Fibroblast of the conjunctiva (primary cell): ENCODE measurements around the gene SLC35F1.
"Not testable (repeated sequence)": the region's sequence is repeated elsewhere in the genome, so short reads cannot be mapped to it uniquely, and the experiment has no call there.

Experiments used
- DNase-seq: peaks from one replicate; pipeline ENCODE4 v3.0.0-alpha.2; 2010; ENCODE audit warnings: low read depth

The SLC35F1 gene

DNA sequence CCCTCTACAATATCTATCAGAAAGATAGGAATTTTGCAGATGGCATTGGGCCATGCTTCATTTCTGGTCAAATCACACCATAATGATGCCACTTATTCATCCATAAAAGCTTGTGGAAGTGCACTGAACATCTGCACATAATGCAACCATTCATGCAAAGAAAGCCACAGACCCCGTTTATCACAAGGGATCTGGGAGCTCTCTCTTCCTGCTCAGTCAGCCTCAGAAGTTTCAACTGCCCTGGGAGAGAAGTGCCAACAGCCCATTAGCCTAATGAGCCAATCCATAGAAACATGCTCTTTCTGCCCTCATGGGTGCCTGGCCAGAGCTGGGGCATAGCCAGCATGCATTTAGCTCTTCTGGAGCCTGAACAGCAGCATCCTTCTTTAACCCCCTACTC is 85.8 kb downstream of the SLC35F1 start:
- no peak for DNase-seq

DNA sequence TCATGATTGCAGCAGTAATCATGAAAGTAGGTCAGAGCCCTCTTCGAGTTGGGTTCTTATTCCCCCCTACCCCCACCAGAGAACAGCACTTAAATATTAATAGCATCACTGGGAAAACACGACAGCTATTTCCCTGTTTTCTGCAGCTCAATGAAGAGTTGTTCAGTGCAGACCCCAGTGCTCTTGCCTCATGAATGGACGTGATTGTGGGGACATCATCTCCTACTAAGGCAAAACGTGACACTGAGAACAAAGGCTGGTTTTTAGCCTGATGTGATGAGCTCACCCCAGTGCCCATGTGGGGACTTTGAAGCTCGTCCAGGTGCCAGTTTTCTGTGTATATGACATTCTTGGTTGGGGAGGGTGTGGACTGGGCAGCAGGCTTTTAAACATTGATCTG is 105.9 kb downstream of the SLC35F1 start:
- DNase-seq: no peak

DNA sequence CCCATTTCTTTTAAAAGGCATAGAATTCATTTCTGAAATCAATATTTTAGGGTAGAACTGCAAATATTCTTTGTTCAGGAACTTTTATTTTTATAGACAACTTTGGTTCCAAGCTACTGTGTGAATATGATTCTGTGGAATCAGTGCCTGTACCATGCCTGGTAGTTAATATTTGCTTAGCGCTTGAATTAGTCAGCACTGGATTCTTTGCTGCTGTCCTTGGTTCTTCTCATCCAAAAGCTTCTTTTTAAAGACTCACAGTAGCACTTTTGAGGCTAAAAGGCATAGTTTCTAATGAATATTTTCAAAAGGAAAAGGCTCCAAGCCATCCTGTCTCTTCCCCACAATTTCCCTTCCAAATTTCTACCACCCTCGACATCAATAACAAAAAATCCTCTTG is 109.5 kb downstream of the SLC35F1 start:
- no peak for DNase-seq

DNA sequence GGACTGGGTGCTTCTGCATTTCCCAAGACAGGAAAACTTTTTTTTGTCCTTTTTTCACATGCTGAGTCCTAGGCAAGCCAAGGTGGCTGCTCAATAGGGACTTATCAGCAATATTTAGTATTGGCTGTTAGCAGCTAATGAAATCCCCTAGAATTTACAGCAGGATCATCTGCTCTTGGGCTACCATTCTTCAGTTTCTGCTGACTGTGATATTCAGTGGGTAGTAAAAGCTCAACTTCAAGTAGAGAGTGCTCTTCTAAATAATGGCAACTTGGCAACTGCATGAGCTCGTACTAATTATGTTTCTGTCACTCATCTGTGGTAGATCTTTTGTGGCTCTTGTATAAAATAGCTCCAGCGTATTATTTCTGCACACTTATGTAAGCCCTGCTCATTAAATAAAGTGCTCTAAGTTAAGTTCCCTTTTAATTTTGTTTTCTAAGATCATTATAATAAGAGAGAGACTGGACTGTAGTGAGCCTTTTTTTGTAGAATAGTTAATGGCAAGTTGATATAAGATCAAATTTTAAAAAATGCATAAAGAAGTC is 110.3 kb downstream of the SLC35F1 start:
- DNase-seq: no peak

DNA sequence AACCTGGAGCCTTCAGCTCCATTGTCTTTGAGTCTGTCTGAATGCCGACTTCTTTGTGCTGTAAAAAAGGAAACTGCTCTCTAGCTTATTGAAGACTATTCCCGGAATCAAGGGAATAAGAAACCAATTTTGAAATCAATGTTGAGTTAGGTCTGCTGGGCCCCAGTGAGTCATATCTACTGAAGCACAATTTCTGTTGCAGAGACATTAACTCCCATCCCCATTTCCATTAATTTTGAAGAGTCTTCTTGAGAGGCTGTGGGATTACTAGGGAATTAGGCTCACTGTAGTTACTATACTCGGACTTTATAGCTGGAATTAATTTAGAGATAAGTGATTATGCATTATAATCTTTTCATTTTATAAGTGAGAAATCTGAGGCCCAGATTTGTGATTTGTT is 116.7 kb downstream of the SLC35F1 start:
- no peak for DNase-seq

DNA sequence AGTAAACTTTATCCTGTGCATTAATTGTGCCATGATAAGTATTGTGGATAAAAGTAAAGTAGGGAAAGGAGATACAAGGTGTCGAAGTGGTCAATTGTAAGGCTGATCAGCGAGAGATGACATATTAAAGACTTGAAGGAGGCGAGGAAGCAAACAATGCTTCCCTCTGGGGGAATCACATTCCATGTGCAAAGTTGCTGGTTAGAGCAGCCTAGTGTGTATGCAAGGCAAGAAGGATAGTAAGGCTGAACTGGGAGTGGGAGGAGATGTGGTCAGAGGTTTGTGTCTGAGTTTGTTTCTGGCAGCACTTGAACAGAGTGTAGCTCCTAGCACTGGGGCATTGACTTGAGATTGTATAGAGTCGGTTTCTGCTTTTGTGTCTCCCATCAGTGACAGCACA is 122.9 kb downstream of the SLC35F1 start:
- DNase-seq: no peak

DNA sequence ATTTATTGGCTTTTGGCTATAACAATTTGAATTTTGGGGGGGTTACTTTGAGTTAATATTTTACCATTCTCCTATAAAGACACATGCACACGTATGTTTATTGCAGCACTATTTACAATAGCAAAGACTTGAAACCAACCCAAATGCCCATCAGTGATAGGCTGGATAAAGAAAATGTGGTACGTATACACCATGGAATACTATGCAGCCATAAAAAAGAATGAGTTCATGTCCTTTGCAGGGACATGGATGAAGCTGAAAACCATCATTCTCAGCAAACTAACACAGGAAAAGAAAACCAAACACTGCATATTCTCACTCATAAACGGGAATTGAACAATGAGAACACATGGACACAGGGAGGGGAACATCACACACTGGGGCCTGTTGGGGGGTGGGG is 130.4 kb downstream of the SLC35F1 start:
- not testable (repeated sequence) for DNase-seq

DNA sequence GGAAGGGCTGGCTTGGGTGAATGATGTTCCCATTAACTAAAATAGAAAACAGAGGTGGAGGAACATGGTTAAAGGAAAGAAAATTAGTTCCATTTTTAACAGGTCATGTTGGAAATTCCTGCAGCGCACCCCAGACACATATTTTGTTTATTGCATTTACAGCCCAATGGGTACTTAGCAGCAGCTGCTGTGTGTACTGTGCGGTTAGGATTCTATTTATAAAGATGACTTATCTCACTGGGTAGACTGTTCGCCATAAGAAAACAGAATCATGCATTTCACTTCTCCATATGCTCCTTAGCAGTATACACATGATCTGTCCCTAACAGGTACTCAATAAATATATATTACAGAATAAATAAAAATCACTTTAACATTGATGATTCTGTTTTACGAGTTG is 135.8 kb downstream of the SLC35F1 start:
- no peak for DNase-seq

DNA sequence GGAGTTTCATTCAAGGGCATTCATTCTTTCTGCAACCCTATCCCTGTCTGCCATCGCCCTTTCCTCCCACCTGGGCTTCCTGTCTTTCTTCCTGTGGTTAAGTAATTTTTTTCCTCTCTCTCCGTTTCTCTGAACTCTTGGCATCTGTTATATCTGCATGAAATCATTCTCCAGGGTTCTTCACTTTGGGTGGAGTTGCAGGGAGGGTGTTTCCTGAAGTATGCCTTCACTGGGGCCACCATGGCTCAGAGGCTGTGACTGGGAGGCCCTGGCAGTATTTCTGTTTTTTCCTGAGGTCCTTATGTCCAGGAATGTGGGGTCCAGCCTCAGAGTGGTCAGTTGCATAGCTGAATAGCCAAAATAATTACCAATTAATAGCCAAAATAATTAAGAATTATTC is 137.2 kb downstream of the SLC35F1 start:
- no peak for DNase-seq

DNA sequence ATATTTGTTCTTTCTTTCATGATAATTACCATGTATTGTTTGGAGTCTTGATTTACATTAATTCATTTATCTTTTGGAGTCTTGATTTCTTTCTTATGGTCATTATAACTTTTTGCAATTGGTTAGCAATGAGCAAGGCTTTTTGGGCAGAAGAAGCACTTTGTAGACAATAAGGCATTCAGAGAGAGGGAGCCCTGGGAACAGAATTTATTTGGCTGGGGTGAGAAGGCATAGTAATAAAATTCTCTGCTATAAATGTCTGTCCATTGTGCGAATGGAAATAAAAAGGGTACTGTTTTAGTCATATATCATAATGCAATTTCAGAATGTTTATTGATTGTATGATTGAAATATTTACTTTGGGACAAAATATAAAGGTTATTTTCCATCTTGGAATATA is 147.0 kb downstream of the SLC35F1 start:
- no peak for DNase-seq

DNA sequence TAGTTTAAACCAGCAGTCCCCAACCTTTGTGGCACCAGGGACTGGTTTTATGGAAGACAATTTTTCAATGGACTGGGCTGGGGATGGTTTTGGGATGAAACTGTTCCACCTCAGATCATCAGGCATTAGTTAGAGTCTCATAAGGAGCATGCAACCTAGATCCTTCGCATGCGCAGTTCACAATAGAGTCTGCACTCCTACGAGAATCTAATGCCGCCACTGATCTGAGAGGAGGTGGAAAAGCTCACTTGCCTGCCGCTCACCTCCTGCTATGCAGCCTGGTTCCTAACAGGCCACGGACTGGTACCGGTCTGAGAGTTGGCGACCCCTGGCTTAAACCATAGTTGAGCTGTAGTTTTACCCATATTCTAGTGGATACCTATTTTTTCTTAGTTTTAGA is 154.6 kb downstream of the SLC35F1 start:
- no peak for DNase-seq

DNA sequence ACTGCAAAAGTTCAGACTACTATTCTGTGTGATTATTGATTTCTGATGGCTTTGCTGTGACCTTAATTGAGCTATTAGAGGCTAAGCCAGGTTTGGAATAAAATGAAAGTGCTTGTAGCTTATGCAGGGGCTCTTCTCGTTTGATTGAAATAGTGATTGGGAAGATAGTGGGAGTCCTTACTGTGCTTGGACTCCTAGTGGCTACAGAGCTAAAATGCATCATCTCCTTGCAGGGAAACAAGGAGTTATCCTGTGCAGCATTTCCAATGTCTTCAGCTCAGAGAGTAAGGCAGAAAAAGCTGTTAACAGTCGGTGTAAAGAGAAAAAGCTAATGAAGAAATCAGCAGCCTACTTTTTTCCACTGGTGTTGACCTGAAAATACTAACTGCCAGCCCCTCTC is 173.5 kb downstream of the SLC35F1 start:
- DNase-seq: no peak

DNA sequence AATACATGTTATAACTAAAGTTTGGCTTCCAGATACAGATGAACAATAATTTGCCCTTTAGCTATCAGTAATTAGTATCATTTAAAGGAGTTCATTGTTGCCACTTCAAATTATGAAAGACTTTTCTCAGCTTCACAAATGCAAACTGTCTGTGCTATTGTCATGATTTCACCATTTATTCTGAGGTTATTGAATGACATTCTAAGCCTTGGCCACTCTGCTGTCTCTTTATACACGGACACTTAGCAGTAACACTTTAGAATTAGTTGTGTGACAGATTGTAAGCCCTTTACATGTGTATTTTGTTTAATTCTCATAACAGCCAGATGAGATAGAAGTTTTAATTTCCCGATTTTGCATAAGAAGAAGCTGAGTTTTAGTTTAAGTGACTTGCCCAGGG is 176.6 kb downstream of the SLC35F1 start:
- no peak for DNase-seq

DNA sequence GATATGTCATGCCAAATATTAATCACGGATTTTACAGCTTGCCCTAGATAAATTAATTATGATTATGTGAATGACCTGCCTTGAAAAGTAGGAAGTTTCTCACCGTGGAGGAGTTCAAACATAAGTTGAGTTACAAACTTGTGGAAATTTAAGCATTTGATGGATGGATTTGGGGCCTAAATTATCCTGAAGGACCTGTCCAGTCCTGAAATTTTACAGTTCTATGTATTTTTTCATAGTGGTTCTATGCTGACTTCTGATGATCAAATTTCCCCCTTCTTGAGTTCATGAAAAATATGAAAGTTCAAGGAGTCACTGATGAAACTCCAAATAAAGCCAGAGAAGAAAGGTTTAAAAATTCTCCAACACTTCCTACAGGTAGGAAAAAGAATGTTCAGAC is 178.6 kb downstream of the SLC35F1 start:
- no peak for DNase-seq

DNA sequence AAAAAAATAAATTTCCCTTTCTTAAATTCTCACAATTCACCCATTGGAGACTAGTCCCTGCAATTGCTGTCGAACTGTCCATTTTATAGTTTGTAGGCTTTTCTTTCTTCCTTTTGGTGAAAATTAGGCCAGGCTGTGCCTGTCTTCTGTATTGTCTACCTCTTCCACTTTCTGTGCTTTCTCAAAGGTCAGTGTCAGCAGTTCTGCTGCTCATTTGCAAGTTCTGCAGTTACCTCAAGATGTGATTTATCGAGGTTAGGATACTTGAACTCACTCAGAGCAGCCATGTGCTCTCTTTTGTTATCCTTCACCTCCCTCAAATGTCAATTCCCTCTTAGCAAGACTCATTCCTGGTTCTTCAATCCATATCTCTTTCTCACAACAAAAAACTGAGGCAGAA is 179.1 kb downstream of the SLC35F1 start:
- no peak for DNase-seq

DNA sequence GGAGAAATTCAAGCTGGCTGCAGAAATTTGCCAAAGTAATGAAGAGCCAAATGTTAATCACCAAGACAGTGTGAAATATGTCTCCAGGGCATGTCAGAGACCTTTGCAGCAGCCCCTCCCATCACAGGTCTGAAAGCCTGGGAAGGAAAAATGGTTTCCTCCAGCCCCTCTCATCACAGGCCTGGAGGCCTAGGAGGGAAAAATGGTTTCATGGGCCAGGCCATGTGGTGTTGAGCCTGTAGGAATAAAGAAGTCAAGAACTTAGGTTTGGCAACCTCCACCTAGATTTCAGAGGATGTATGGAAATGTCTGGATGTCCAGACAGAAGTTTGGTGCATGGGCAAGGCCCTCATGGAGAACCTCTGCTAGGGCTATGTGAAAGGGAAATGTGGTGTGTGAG is 185.0 kb downstream of the SLC35F1 start:
- no peak for DNase-seq

DNA sequence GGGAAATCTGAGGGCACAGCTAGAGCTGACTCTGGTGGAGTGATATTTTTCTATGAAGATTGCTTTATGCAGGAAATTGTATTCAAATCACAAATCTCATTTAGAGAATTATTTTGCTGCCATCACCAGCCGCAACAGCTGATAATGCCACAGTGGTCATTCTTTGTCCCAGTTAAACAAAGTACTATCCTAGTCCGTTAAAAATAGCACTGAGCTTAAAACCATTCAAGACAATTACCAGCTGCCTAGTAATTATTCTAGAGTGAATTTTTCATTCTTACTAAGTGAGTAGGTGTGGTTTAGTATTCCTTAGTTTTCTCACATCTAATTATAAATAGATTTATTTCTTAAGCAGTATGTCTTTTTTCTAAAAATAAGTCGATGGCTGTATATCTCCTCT is 190.5 kb downstream of the SLC35F1 start:
- no peak for DNase-seq

DNA sequence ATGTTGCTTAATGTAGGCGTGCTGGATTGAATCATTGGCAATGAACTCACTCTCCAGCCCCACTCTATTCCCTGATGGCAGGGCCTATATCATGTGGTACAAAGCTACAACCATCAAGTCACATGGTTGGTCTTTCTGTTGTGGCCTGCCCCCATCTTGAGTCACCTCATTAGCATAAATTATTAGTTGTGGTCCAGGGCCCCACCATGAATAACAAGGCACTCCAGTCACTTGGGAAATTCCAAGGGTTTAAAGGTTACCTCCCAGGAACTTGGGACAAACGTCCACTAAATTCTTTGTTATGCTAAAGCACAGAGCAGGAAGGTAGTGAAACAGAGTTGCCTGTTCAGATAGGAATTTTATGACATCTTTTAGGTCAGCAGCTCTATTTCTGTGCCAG is 193.7 kb downstream of the SLC35F1 start:
- DNase-seq: no peak

DNA sequence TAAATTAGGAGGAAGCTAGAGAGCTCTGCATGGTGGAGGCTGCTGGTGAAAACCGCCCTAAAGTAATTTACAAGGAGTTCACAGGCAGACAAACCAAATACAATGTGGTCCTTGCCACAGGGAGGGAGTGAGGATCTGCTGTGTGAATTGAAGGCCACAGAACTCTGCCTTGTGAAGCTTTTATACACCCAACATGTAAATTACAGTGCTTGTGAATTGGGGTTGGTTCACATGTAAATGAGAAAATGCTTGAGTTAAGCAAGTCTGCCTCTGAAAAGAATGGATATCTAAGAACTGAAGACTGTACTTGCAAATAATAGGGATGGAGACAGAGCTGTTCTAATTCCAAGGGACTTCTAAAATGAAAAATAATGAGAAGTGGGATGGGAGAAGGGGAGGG is 194.2 kb downstream of the SLC35F1 start:
- no peak for DNase-seq

DNA sequence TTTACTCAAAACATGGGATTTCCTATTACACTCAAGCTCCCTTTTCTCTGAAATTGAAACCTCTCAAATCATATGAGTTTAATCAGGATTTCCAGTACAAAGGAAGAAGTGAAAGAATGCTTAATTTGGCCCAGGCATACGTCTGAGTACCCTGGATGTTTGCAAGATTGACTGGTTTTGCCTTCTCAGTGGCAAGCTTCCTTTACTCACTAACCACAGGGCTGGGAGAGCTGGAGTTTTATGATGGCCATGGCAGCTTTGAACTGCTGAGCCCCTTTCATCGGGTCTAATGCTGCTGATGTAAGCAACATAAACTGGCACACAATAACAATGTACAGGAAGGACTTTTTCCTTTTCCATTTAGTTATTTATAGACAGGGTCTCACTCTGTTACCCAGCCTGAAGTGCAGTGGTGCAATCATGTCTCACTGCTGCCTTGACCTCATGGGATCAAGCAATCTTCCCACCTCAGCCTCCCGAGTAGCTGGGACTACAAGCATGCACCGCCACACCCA is 194.8 kb downstream of the SLC35F1 start:
- DNase-seq: no peak

DNA sequence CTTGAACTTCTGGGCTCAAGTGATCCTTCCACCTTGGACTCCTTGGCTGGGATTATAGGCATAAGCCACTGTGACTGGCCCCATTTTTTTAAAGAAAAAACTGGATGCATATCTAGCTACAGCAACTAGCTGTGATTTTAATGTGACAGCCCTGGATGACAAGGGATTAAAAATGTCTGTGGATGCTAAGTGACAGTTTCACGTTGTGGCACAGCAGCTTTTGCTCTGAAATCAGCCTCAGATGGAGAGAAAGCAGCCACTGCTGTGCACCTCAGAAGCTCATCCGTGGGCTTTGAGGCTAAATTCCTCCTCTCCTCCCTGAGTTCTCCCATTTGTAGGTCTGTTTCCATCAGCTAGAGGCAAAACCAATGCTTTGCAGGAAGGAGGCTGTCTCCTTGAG is 195.3 kb downstream of the SLC35F1 start:
- no peak for DNase-seq

DNA sequence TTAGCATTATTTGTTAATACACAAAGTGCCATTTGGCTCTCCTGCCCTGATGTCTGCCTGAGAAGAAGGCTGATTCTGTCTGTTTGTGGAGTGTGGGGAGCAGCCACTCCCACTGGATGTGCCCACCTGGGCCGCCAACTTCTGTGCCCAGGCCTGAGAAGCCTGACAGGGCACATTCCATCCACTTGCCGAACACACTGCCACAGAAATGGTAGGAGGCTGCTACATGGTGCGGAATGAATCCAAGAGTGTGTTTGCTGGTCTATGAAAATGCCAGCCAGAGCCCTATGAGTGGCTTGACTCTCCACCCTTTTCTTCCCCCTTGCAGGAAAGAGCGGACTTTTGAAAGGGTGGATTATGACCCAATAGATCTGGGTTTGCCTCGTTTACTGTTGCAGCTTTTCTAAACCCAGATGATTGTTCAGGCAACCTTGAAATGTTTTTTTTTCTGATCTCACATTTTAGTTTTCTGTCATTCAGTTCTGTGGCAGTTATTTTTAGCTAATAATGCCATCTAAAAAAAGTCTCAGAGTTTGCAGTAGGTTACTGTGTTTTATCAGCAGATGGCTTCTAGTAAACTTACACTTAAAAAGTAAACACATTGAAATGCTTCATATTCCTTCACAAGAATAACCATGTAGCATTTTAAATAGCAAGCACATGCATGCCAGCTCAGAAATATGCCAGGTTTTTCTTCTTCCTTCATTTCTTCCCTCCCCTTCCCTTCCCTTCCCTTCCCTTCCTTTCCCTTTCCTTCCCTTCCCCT is 196.5 kb downstream of the SLC35F1 start:
- no peak for DNase-seq

DNA sequence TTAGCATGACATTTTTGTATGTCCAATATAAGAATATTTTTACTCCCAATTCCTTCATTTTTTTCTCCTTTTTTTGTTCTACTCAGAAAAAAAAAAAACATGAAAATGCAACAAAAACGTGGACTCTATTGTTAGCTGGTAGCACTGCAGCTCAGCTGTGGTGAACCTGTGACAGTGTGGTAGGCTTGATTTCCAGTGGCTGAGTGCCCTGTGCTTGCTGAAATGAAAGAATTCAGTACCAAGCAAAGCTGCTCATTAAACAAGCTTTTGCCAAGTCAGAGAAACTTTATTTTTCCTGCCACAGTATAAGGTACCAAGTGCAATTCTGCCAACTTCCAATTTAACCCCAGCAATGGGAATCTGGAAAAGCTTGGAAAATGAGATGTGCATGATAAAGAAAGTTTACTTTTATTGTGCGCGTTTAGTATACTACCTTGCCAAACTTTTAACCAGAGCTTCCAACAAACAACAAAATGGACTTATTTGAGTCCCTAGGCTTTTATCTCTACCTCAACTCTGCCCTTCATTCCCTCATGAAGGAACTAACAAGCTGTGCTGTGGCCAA is 215.2 kb downstream of the SLC35F1 start:
- no peak for DNase-seq

DNA sequence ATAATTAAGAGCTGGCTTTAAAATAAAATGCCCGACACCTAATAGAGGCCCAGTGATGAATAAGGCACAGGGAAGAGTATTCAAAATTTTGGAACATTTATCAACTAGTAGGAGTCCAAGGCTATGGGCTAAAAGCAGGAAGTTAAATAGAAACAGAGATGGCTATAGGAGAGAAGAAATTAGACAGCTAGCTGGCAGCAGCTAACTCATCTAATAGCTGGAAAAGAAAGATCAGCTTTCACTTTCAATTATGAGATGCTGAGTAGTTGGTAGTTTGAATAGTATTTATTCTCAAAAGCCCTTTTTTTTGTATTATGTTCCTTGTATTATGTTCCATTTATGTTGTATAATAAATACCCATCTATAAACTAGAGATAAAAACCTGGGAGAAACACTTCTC is 215.7 kb downstream of the SLC35F1 start:
- DNase-seq: no peak
